Measurements from ENCODE around the gene PSME3.
"Not testable (repeated sequence)": the region's sequence is repeated elsewhere in the genome, so short reads cannot be mapped to it uniquely, and the experiment has no call there.

Gene PSME3

GRCh38 chr17:42851371-42852240 is 18.4 kb downstream of the PSME3 start:
- DNase-seq: not testable (repeated sequence)

- no peak for DNase-seq
Observed at GRCh38 chr17:42852351-42852750, 19.2 kb downstream of the PSME3 start.

DNA sequence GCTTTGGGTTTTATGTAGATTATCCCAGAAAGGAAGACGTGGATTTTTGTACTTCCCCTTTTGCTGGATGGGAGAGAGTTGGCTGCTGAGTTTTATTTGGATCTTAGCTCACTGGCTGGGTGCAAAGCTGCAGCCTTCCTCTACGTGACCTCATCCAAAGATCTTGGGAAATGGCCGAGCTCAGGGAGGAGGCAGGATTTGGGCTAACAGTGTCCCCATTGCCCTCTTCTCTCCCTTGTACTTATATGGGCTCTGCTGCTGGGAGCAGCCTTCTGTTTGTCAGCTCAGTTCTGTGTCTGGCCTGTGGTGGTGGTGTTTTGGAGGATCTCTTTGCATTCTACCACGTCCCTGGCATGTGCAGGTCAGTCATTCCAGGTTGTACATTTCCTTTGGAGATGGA is 19.8 kb downstream of the PSME3 start:
- no peak for DNase-seq

DNA sequence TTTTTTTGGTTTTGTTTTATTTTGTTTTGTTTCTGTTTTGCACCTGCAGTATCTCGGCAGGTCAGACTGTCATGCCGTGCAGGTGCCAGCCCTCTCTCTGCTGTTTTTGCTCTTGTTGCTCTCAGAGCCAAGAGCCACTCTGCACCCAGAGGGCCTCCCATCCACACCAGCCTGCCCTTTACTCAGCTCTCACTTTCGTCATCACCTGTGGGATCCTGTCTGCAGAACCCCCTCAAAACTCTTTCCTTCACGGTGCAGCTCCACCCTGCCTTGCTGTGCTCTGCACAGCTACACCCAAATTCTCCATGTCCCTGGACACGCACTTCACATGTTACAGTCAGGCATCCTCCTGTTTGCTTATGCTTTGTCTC is 20.4 kb downstream of the PSME3 start:
- DNase-seq: no peak

DNA sequence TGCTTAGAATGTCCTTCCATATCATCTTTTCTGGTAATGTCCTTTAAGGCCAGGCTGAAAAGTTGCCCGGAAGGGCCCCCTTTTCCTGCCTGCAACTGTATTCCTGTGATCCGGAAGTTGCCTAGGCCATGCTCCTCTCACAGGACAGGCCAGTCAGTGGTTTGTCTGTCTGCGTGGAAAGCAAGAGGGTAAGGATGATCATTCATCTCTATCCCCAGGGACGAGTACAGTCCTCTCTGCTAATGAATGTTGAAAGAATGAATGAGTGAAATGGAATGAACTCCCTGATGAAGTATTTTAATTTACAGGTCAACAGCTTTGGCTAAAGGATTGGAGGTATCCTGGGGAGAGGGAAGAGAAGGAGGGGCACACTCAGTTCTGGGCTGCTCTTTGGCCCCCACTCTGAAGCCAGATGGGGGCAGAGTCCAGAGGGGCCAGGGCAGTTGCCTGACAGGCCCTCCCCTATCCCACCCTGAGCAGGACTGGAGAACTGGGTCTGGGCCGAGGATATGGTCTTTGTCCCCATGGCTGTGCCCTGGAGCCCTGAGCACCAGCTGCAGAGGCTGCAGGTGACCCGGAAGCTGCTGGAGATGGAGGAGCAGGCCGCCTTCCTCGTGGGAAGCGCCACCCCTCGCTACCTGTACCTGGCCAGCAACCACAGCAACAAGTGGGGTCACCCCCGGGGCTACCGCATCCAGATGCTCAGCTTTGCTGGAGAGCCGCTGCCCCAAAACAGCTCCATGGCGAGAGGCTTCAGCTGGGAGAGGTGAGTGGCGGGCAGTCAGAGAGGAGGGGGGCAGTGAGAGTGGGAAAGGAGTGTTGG is 21.0 kb downstream of the PSME3 start:
- no peak for DNase-seq

- DNase-seq: no peak
Observed at GRCh38 chr17:42855048-42855596, 21.9 kb downstream of the PSME3 start.

DNA sequence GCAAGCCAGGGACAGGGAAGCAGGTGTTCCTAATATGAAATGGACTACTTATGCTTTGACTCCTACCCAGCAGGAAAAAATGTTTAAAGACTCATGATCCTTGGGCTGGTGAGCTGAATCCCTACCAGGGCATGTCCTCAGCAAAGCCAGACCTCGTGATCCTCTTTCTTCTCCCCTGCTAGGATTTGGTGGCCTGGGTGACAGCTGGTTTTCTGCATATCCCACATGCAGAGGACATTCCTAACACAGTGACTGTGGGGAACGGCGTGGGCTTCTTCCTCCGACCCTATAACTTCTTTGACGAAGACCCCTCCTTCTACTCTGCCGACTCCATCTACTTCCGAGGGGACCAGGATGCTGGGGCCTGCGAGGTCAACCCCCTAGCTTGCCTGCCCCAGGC is 22.9 kb downstream of the PSME3 start:
- DNase-seq: not testable (repeated sequence)

DNA sequence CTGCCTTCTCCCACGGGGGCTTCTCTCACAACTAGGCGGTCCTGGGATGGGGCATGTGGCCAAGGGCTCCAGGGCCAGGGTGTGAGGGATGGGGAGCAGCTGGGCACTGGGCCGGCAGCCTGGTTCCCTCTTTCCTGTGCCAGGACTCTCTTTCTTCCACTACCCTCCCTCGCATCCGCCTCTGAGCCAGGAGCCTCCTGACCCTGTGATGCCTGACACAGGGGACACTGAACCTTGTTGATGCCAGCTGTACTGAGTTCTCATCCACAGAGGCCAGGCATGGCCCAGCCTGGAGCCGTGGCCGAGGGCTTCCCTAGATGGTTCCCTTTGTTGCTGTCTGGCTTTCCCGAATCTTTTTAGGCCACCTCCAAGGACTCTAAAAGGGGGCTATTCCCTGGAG is 23.3 kb downstream of the PSME3 start:
- DNase-seq: not testable (repeated sequence)

DNA sequence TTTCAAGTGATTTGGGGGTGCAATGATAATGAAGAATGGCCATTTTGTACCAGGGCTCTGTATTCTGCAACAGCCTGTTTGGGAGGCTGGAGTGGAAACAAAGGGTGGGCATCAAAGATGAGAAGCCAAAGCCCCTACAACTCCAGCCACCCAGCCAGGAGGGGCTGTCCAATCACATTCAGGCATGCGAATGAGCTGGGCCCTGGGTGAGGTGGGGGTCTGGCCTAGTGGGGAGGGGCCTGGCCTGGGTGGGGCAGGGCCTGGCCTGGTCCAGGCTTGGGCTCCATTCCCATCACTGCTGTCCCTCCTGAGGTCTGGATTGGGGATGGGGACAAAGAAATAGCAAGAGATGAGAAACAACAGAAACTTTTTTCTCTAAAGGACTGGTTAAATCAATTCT is 24.2 kb downstream of the PSME3 start:
- no peak for DNase-seq

DNA sequence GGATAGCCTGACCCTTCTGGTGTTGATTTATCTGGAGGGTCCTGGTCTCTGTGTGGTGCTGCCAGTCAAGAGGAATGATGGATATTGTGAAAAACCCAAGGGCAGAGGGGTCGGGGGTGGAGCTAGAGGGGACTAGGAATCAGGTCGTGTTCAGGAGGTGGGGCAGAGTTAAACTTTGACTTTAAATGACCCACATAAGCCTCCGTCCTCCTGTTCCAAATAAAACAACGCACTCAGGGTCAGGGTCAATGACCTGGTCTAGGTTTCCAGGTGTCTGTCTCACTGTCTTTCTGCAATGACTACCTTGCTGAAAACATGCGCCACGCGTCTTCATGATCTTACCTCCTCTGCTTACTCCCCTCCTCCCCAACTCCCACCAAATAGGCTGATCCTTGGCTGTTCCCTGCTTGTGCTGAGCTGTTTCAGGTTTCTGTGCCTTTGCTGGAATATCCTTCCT is 32.5 kb downstream of the PSME3 start:
- no peak for DNase-seq

DNA sequence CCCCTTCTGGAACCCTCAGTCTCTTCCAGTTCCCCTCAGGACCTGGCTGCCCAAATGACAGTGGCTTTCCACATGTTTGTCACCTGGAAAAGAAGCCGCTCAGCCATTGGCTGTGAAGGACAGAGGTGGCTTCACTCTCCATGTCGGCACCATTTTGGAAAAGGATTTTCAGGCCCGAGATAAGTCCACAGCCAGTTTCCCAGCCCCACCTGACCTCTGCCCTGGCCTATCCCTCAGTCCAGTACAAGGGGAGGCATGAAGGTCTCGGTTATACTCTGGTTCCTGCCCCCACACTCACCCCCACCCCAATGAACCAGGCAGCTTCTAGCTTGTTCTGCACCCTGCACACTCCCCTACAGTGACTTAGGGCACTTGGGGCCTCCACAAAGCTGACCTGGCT is 33.0 kb downstream of the PSME3 start:
- no peak for DNase-seq

- no peak for DNase-seq
Observed at GRCh38 chr17:42866631-42867575, 33.7 kb downstream of the PSME3 start.

DNA sequence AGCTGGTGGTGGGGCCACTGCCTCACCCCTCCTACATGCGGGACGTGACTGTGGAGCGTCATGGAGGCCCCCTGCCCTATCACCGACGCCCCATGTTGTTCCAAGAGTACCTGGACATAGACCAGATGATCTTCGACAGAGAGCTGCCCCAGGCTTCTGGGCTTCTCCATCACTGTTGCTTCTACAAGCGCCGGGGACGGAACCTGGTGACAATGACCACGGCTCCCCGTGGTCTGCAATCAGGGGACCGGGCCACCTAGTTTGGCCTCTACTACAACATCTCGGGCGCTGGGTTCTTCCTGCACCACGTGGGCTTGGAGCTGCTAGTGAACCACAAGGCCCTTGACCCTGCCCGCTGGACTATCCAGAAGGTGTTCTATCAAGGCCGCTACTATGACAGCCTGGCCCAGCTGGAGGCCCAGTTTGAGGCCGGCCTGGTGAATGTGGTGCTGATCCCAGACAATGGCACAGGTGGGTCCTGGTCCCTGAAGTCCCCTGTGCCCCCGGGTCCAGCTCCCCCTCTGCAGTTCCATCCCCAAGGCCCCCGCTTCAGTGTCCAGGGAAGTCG is 34.6 kb downstream of the PSME3 start:
- DNase-seq: not testable (repeated sequence)

DNA sequence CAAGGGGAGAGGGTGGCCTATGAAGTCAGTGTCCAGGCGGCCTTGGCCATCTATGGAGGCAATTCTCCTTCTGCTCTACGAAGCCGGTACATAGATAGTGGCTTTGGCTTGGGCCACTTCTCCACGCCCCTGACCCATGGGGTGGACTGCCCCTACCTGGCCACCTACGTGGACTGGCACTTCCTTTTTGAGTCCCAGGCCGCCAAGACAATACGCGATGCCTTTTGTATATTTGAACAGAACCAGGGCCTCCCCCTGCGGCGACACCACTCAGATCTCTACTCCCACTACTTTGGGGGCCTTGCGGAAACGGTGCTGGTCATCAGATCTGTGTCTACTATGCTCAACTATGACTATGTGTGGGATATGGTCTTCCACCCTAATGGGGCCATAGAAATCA is 35.1 kb downstream of the PSME3 start:
- DNase-seq: no peak

DNA sequence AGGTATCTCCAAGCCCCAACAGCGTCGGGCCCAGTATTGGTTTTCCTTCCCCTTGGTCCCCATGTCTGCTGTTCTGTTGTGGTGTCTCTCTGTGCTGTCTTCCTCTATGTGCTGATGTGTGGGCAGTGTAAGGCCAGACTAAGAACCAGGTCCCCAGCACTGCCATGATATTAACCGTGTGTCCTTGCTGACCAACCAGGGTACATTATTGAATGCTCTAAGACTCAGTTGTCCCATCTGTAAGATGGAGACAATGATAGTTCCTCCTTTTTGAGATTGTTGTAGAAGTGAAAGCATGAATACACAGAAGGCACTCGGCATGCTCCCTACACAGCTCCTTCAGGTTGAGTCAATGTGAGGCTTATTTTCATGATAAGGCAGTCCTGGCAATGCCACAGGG is 38.5 kb downstream of the PSME3 start:
- no peak for DNase-seq

GRCh38 chr17:42872251-42872965 is 39.2 kb downstream of the PSME3 start:
- no peak for DNase-seq

DNA sequence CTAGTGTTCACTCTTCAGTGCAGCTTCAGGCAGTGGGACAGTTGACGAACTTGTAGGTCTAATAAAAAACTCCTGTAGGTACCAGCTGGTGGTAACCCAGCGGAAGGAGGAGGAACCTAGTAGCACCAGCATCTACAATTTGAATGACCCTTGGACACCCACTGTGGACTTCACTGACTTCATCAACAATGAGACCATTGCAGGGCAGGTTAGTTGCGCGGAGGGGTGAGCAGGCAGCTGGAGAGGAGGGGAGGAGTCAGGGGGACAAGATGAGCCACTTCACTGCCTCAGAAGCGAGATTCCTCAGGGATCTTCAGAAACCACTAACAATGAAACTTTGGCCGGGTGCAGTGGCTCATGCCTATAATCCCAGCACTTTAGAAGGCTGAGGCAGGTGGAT is 40.1 kb downstream of the PSME3 start:
- no peak for DNase-seq

- not testable (repeated sequence) for DNase-seq
Observed at GRCh38 chr17:42873932-42874695, 40.9 kb downstream of the PSME3 start.

DNA sequence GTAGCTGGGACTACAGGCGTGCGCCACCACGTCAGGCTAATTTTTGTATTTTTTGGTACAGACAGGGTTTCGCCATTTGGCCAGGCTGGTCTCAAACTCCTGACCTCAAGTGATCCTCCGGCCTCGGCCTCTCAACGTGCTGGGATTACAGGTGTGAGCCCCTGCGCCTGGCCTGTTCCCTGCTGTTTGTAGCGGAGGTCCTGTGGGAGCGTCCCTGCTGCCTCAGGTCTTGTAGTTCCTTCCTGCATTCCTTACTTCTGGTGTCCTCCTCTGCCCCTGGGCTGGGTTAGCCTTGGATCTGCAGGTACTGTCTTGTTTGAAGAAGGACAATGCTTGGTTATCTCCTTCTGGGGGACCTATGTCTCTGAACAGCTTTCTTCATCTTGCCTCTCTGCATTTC is 43.8 kb downstream of the PSME3 start:
- no peak for DNase-seq

- DNase-seq: no peak
Observed at GRCh38 chr17:42878123-42878880, 45.1 kb downstream of the PSME3 start.
